Ascending aorta (tissue), 2 donors: ENCODE results near the gene TMEM135. TPM values are rescaled to one million over a fixed set of nuclear protein-coding genes. Genes with fewer than 3 reads are reported as not detected.

Experiments
- DNase-seq, 2 donors: peaks; one replicate each; pipeline ENCODE4 v3.0.0-alpha.2; 2019; ENCODE audit warnings: low spot score in 2 of 2
- H3K27ac ChIP-seq, 2 donors: fragments of 200-600 bp; sonication (generic); one replicate each; pipeline ENCODE4 v1.5.1; 2016 to 2017; ENCODE audit warnings: mild to moderate bottlenecking in 1 of 2
- H3K27me3 ChIP-seq: fragments of 200-600 bp; sonication (generic); one replicate; pipeline ENCODE4 v1.5.1; 2017
- H3K36me3 ChIP-seq, 2 donors: fragments of 200-600 bp; sonication (generic); one replicate each; pipeline ENCODE4 v1.5.1; 2016
- H3K4me1 ChIP-seq, 2 donors: fragments of 200-600 bp; sonication (generic); one replicate each; pipeline ENCODE4 v1.5.1; 2016 to 2017; ENCODE audit warnings: mild to moderate bottlenecking in 1 of 2
- H3K4me3 ChIP-seq, 2 donors: fragments of 200-600 bp; sonication (generic); one replicate each; pipeline ENCODE4 v1.5.1; 2016 to 2017; ENCODE audit warnings: mild to moderate bottlenecking in 1 of 2
- H3K9me3 ChIP-seq, 2 donors: fragments of 200-600 bp; sonication (generic); one replicate each; pipeline ENCODE4 v1.5.1; 2016
- intact Hi-C: fragments of 100-400 bp; cut with DNase I; formaldehyde crosslinking; loops from one replicate; pipeline ENCODE4 v1.15.1; 2023
- total RNA-seq: library from RNA; depleted of rRNA; stranded (reverse); fragments of >200 nt; gene quantifications from one replicate; pipeline ENCODE4 v1.1.0, GENCODE V29; 2016
- TF ChIP-seq, protein P1 (sequence below), 3 experiments: fragments of 200-600 bp in 2 of 3; fragments of 450-650 bp in 1 of 3; sonication (generic) in 2 of 3; IDR thresholded peaks; one replicate each; pipeline ENCODE4 v1.5.1; 2016 to 2019; ENCODE audit warnings: antibody characterized with exemption in 3 of 3, mild to moderate bottlenecking in 1 of 3, moderate library complexity in 1 of 3

The TMEM135 gene
- total RNA-seq, 1 donor from 2014 or later, result 18.4 TPM

DNA sequence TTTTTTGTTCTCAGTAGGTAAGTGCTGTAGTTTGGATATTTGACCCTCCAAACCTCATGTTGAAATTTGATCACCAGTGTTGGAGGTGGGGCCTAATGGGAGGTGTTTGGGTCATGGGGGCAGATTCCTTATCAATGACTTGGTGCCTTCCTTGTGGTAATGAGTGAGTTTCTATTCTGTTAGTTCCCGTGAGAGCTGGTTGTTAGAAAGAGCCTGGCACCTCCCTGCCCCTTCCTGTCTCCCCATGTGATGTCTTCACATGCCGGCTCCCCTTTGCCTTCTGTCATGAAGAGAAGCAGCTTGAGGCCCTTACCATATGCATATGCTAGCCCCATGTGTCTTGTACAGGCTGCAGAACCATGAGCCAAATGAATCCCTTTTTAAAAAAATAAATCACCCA lies 138.3 kb downstream of the TMEM135 start:
- DNase-seq, result no peak
- no peak overlapping the region for H3K4me3 ChIP-seq
- H3K27ac ChIP-seq, result no peak overlapping the region
- intact Hi-C loops, result no loop called here
- H3K9me3 ChIP-seq, result no peaks in the 10 kb centered on the region
- no peaks in the 10 kb centered on the region for H3K27me3 ChIP-seq
- peaks cover 0 to 15% of the 10 kb centered on the region in 2 donors for H3K4me1 ChIP-seq
- TF ChIP-seq, protein P1, sequence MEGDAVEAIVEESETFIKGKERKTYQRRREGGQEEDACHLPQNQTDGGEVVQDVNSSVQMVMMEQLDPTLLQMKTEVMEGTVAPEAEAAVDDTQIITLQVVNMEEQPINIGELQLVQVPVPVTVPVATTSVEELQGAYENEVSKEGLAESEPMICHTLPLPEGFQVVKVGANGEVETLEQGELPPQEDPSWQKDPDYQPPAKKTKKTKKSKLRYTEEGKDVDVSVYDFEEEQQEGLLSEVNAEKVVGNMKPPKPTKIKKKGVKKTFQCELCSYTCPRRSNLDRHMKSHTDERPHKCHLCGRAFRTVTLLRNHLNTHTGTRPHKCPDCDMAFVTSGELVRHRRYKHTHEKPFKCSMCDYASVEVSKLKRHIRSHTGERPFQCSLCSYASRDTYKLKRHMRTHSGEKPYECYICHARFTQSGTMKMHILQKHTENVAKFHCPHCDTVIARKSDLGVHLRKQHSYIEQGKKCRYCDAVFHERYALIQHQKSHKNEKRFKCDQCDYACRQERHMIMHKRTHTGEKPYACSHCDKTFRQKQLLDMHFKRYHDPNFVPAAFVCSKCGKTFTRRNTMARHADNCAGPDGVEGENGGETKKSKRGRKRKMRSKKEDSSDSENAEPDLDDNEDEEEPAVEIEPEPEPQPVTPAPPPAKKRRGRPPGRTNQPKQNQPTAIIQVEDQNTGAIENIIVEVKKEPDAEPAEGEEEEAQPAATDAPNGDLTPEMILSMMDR (IDR thresholded peaks at IDR 0.05), result no peak
- no peaks in the 10 kb centered on the region for H3K36me3 ChIP-seq

DNA sequence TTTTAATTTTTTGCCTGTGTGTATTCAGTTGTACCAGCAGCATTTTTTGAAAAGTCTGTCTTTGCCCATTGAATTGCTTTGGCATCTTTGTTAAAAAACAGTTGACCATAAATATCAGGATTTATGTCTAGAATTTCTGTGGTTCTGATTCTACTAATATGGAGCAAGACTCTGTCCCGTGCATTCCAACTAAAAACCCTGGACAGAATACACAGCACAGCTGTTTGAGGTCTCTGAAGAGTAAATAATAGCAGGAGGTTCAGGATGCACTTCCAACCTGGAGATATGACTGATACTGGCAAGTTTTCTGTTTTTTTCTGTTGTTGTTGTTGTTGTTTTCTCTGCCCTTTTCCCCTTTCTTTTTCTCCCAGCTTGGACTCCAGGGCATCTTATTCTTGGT lies 141.9 kb downstream of the TMEM135 start:
- H3K4me1 ChIP-seq, result peaks cover 0 to 4% of the 10 kb centered on the region in 2 donors
- no peak for DNase-seq
- no peak overlapping the region for H3K27ac ChIP-seq
- H3K27me3 ChIP-seq, result no peaks in the 10 kb centered on the region
- intact Hi-C loops, result no loop called here
- H3K4me3 ChIP-seq, result no peak overlapping the region
- TF ChIP-seq, protein P1 (IDR thresholded peaks at IDR 0.05), result no peak
- H3K36me3 ChIP-seq, result no peaks in the 10 kb centered on the region
- H3K9me3 ChIP-seq, result no peaks in the 10 kb centered on the region

DNA sequence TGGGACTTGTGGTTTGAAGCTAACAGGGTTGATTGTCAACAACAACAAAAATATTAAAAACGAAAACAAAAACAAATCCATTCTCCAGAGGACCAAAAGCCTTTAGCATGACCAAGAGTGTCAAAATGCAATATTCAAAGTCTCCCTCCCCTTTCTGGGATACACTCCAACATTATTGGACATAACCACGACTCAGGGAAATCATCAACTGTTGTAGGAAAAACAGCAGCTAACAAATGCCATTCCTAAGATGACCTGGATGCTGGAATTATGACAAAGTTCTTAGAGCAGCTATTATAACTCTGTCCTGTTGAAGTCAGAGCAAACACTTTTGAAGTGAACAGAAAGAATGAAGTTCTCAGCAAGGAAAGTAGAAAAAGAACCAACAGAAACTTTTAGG lies 143.0 kb downstream of the TMEM135 start:
- intact Hi-C loops, result no loop called here
- no peak overlapping the region for H3K27ac ChIP-seq
- H3K4me1 ChIP-seq, result peaks cover 0 to 4% of the 10 kb centered on the region in 2 donors
- H3K36me3 ChIP-seq, result no peaks in the 10 kb centered on the region
- no peak for DNase-seq
- TF ChIP-seq, protein P1 (IDR thresholded peaks at IDR 0.05), result no peak
- no peaks in the 10 kb centered on the region for H3K27me3 ChIP-seq
- no peak overlapping the region for H3K4me3 ChIP-seq
- no peaks in the 10 kb centered on the region for H3K9me3 ChIP-seq

DNA sequence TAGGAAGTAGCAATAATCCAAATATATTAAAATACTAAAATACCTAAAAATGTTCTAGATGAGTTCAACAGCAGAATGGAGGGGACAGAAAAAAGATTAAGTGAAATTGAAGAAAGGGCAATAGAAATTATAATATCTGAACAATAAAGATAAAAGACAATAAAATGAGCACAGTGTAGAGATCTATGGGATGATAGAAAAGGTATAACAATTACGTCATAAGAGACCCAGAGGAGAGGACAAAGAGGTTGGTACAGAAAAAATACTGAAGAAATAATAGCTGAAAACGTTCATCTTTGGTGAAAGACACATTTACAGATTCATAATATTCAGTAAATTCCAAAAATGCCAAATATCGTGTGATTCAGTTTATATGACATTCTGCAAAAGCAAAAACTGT lies 143.4 kb downstream of the TMEM135 start:
- Histone ChIP-seq H3K27ac (no peak overlapping the region), H3K4me3 (no peak overlapping the region), H3K4me1 (peaks cover 0 to 4% of the 10 kb centered on the region in 2 donors), H3K27me3 (no peaks in the 10 kb centered on the region), H3K36me3 (no peaks in the 10 kb centered on the region), H3K9me3 (no peaks in the 10 kb centered on the region)
- TF ChIP-seq, protein P1 (IDR thresholded peaks at IDR 0.05), result no peak
- no peak for DNase-seq
- intact Hi-C loops, result no loop called here

DNA sequence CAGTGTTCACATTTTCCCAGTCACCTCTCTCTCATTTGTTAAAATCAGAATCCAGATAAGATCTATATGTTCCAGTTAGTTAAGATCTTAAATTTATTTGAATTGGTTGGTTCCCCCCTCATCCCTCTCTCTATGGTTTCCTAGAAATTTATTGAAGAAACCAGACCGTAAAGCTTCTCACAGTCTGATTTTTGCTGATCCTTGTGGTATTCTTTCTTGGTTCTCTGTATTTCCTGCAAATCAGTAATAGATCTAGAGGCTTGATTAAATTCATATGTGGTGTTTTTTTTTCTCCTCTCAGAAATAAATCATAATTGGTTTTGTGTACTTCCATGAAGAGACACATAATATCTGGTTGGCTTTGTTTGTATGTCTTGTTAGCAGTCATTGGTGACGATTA lies 147.5 kb downstream of the TMEM135 start:
- TF ChIP-seq, protein P1 (IDR thresholded peaks at IDR 0.05), result no peak
- Histone ChIP-seq H3K4me3 (no peak overlapping the region), H3K27me3 (no peaks in the 10 kb centered on the region), H3K9me3 (no peaks in the 10 kb centered on the region), H3K27ac (no peak overlapping the region), H3K4me1 (peaks cover 0 to 4% of the 10 kb centered on the region in 2 donors), H3K36me3 (no peaks in the 10 kb centered on the region)
- intact Hi-C loops, result no loop called here
- no peak for DNase-seq

DNA sequence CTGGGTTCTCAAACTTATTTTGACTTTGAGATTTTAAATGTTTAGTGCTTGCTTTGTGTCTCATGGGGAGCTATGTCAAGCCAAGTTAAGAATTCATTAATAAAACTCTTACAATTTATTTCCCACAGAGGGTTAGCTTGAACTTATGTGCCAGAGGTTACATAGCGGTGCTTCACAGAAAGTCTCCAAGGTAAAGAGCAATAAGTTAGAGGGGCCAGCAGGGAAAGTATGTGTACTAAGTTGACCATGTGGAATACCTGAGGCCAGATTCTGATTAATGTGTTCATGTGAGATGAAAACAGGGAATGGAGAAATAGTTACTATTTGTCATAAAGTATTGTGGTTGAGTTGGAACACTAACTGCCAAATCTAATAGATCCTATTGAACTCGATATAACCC lies 149.3 kb downstream of the TMEM135 start:
- Histone ChIP-seq H3K4me3 (no peak overlapping the region), H3K27ac (no peak overlapping the region), H3K27me3 (no peaks in the 10 kb centered on the region), H3K9me3 (no peaks in the 10 kb centered on the region), H3K4me1 (no peaks in the 10 kb centered on the region), H3K36me3 (no peaks in the 10 kb centered on the region)
- no peak for DNase-seq
- intact Hi-C loops, result no loop called here
- TF ChIP-seq, protein P1 (IDR thresholded peaks at IDR 0.05), result no peak
